COR-L47 (cell line): ENCODE results near the gene CPA2.
"Not testable (repeated sequence)": the region's sequence is repeated elsewhere in the genome, so short reads cannot be mapped to it uniquely, and the experiment has no call there.

Experiments used
- DNase-seq: peaks from one replicate; lab custom pipeline; 2025; lab: John Stamatoyannopoulos, UW

Gene CPA2

GRCh38 chr7:130266258-130266960 lies at the start of gene CPA2:
TSS of gene CPA2 (plus strand) at chr7:130266863. CDS start at chr7:130266882, 19 bp downstream.
- DNase-seq = no peak

- no peak for DNase-seq
These were observed 47.6 kb upstream of the CPA2 start for GRCh38 chr7:130218806-130219620.

GRCh38 chr7:130219871-130220270 lies 46.8 kb upstream of the CPA2 start:
- no peak for DNase-seq

GRCh38 chr7:130221746-130222145 lies 44.9 kb upstream of the CPA2 start:
- DNase-seq = no peak

GRCh38 chr7:130223646-130224045 lies 43.0 kb upstream of the CPA2 start:
- no peak for DNase-seq

GRCh38 chr7:130224210-130224609 lies 42.5 kb upstream of the CPA2 start:
- DNase-seq = no peak

- not testable (repeated sequence) for DNase-seq
These were observed 41.7 kb upstream of the CPA2 start for GRCh38 chr7:130224923-130225322.

GRCh38 chr7:130226333-130226732 lies 40.3 kb upstream of the CPA2 start:
- no peak for DNase-seq

GRCh38 chr7:130227883-130228575 lies 38.6 kb upstream of the CPA2 start:
- DNase-seq = peak; percentile 27

GRCh38 chr7:130228840-130229502 lies 37.7 kb upstream of the CPA2 start:
- DNase-seq = no peak

GRCh38 chr7:130229981-130230380 lies 36.7 kb upstream of the CPA2 start:
- DNase-seq = not testable (repeated sequence)

- no peak for DNase-seq
These were observed 34.9 kb upstream of the CPA2 start for GRCh38 chr7:130231792-130232191.

- no peak for DNase-seq
These were observed 34.5 kb upstream of the CPA2 start for GRCh38 chr7:130232209-130232608.

GRCh38 chr7:130234078-130234477 lies 32.6 kb upstream of the CPA2 start:
- no peak for DNase-seq

- DNase-seq = not testable (repeated sequence)
These were observed 30.3 kb upstream of the CPA2 start for GRCh38 chr7:130236361-130236760.

GRCh38 chr7:130240240-130240639 lies 26.4 kb upstream of the CPA2 start:
- DNase-seq = no peak

- peak; percentile 35 for DNase-seq
These were observed 24.3 kb upstream of the CPA2 start for GRCh38 chr7:130242198-130243014.

- not testable (repeated sequence) for DNase-seq
These were observed 23.2 kb upstream of the CPA2 start for GRCh38 chr7:130243486-130243885.

GRCh38 chr7:130246491-130246890 lies 20.2 kb upstream of the CPA2 start:
- not testable (repeated sequence) for DNase-seq

GRCh38 chr7:130248842-130249241 lies 17.8 kb upstream of the CPA2 start:
- DNase-seq = not testable (repeated sequence)

- not testable (repeated sequence) for DNase-seq
These were observed 17.0 kb upstream of the CPA2 start for GRCh38 chr7:130249626-130250025.
